NB4 (cell line): ENCODE data around the gene CLSTN1.

ENCODE experiments used
- MYC ChIP-seq: IDR thresholded peaks from 2 replicates; pipeline ENCODE4 v1.6.1; 2011; ENCODE audit warnings: low read depth, low read length
- POLR2A ChIP-seq: IDR thresholded peaks from 2 replicates; pipeline ENCODE4 v1.6.1; 2011; ENCODE audit warnings: mild to moderate bottlenecking; ENCODE audit not compliant: insufficient read length; ENCODE audit errors: extremely low read depth
- TF ChIP-seq, protein P1 (sequence below): IDR thresholded peaks from one replicate; pipeline ENCODE4 v1.5.1; 2012; ENCODE audit warnings: low read depth, low read length
- TF ChIP-seq, protein P2 (sequence below): IDR thresholded peaks from 2 replicates; pipeline ENCODE4 v1.6.1; 2011; ENCODE audit warnings: low read depth, low read length

DNA sequence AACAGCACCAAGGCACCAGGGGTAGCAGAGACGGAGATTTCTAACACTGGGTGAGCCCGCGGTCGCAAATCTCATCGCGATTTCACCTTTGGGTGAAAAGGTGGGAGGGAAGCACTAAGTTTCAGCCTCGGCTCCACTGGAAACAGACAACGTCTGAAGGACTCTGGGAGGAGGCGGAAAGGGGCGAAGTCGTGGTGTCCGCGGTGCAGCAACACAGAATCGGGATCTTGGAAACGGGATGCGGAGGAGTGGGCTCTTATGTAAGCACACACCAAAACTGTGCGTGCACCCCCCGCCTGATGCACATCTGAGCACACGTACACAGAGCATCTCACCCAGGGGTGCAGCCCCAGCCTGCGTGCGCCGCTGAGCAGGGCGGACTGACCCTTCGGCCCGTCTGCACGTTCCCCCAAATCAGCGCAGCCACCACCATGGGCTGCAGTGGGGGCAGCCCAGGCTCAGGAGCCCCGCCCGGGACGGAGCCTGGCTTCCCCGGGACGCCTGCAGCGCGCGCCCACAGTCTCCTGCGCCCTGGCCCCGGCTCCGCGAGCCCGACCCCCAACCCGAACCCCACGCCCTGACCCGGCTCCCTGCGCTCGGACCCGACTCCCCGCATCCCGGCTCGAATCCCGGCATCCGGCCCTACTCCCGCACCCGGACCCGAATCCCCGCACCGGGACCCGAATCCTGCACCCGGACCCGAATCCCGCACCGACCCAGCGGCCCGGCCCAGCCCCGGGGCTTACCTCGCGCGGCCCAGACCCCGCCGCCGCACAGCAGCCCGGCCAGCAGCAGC is 670 bp downstream of the CLSTN1 start:
- TF ChIP-seq, protein P1, sequence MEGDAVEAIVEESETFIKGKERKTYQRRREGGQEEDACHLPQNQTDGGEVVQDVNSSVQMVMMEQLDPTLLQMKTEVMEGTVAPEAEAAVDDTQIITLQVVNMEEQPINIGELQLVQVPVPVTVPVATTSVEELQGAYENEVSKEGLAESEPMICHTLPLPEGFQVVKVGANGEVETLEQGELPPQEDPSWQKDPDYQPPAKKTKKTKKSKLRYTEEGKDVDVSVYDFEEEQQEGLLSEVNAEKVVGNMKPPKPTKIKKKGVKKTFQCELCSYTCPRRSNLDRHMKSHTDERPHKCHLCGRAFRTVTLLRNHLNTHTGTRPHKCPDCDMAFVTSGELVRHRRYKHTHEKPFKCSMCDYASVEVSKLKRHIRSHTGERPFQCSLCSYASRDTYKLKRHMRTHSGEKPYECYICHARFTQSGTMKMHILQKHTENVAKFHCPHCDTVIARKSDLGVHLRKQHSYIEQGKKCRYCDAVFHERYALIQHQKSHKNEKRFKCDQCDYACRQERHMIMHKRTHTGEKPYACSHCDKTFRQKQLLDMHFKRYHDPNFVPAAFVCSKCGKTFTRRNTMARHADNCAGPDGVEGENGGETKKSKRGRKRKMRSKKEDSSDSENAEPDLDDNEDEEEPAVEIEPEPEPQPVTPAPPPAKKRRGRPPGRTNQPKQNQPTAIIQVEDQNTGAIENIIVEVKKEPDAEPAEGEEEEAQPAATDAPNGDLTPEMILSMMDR: no peak
- TF ChIP-seq POLR2A: no peak
- no peak; the same call in 1 of the 2 replicates for TF ChIP-seq MYC
- TF ChIP-seq, protein P2, sequence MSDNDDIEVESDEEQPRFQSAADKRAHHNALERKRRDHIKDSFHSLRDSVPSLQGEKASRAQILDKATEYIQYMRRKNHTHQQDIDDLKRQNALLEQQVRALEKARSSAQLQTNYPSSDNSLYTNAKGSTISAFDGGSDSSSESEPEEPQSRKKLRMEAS: no peak
